Motor neuron (in vitro differentiated cells): ENCODE results near the gene LRRC32. TPM values are rescaled to one million over a fixed set of nuclear protein-coding genes. Genes with fewer than 3 reads are reported as not detected.

Experiments
- ATAC-seq, 8 experiments: fragments of 200-7000 bp; cut with Tn5 transposase; replicated peaks in 6 of 8; 2 replicates each; pipeline ENCODE4 v1.8.0; 2021; ENCODE audit warnings: mild to moderate bottlenecking in 8 of 8, moderate library complexity in 8 of 8
- H3K27ac ChIP-seq, 2 donors: fragments of 250-450 bp; sonication (Bioruptor Pico); 2 replicates each; pipeline ENCODE4 v1.9.0; 2021; ENCODE audit warnings: antibody characterized with exemption in 2 of 2, mild to moderate bottlenecking in 2 of 2, moderate library complexity in 1 of 2
- H3K4me1 ChIP-seq, 2 donors: fragments of 250-450 bp; sonication (Bioruptor Pico); replicated peaks in 1 of 2; 2 replicates each; pipeline ENCODE4 v1.6.1; 2021; ENCODE audit warnings: antibody characterized with exemption in 2 of 2, mild to moderate bottlenecking in 2 of 2, moderate library complexity in 1 of 2
- H3K4me3 ChIP-seq, 5 donors: fragments of 250-450 bp; sonication (Bioruptor Pico); 2 replicates each; pipeline ENCODE4 v1.9.0; 2021; ENCODE audit warnings: antibody characterized with exemption in 5 of 5, mild to moderate bottlenecking in 5 of 5, moderate library complexity in 4 of 5
- WGBS, 10 experiments: fragments of 450-650 bp; shearing (Covaris generic); methylation state at CpG; one replicate each; pipeline ENCODE4 v1.0.0; 2022; 5-methylcytosine and 5-hydroxymethylcytosine counted together
- in situ Hi-C, 9 experiments: fragments of 400-800 bp; cut with MboI; loops; one replicate each; pipeline ENCODE4 v1.15.0; 2021; ENCODE audit warnings: low sequenced_read_pairs in 9 of 9, low pct_unique_long_range_greater_than_20kb in 2 of 9; ENCODE audit not compliant: unreplicated experiment in 9 of 9
- total RNA-seq, 8 experiments: library from RNA; unstranded; fragments of 300-600 nt; gene quantifications; 2 replicates each; pipeline versions ENCODE4 v1.2.3 to v1.2.4, GENCODE V29; 2022

Gene LRRC32, protein sequence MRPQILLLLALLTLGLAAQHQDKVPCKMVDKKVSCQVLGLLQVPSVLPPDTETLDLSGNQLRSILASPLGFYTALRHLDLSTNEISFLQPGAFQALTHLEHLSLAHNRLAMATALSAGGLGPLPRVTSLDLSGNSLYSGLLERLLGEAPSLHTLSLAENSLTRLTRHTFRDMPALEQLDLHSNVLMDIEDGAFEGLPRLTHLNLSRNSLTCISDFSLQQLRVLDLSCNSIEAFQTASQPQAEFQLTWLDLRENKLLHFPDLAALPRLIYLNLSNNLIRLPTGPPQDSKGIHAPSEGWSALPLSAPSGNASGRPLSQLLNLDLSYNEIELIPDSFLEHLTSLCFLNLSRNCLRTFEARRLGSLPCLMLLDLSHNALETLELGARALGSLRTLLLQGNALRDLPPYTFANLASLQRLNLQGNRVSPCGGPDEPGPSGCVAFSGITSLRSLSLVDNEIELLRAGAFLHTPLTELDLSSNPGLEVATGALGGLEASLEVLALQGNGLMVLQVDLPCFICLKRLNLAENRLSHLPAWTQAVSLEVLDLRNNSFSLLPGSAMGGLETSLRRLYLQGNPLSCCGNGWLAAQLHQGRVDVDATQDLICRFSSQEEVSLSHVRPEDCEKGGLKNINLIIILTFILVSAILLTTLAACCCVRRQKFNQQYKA
- total RNA-seq, result 10 to 100 TPM in 1 of 8 experiments, 1 to 10 TPM in 1, under 1 TPM in 6; 0.27 to 12.5 (median 0.62) TPM

DNA sequence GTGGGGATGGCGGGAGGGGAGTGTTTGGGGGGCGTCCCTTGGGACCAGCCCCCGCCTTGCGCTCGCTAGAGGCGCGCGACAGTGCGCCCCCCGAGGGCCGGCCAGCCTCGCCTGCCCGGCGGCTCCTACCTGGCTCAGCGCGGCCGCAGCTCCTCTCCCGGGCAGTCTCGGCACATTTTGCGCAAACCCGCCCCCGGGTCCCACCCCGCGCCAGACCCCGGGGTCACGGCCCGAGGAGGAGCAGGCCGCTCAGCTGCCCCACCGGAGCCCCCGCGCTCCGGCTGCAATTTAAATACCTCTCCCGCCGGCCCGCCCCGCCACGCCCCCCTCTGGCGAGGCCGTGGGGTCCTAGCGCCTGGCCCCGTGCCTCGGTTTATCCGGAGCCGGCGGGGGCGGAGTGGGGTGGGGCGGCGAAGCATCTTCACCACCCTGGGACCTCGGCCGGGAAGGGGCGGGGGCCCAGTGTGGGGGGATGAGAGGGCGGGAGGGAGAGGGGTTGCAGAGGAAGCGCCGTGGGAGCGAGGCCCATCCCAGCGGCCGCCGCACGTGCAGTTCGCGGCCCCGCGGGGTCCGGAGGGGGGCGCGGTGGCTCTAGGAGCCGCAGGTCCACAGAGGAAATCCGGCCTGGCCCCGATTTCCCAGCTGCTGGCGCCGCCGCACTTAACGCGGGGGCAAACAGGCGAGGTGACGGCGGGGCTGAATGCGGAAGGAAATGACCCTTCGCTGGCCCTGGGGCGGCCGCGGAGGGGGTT lies at the start of gene LRRC32:
Gene LRRC32 (minus strand): TSS at position 263 of the 752 bp plus-strand sequence. CDS start 4,793 bp downstream, outside the sequence.
- Histone ChIP-seq H3K4me3 (peak within 1 kb of the TSS; percentile 29 to 46 (median 37)), H3K27ac (no peak within 1 kb of the TSS), H3K4me1 (peaks cover 0 to 8% of the 10 kb centered on the region in 2 donors)
- in situ Hi-C loops, result no loop called here
- 22 to 49% methylated on average over 4 to 6 of the region's 82 CpGs; no CpG with 5 or more reads in 8 of the 10 experiments for WGBS, 10 experiments
- ATAC-seq, result peak; percentile 39 to 76 (median 67)

DNA sequence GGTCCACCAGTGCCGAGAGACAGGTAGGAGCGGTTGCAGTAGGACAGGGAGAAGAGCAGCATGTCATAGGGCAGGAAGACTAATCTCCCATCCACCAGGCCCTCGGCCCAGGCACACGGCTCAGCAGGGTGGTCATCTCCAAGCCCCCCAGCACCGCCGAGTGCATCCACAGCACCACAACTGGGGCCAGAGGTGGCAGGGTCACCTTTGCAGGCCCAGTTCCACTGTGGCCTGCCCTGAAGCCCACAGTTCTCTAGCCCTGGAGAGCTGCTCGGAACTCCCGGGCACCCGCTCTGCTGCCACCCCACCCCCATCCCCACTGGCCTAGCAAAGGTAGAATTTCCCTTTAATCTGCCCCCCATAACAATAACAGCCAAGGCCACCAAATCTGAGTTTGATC lies 49.1 kb upstream of the LRRC32 start:
- in situ Hi-C loops, result no loop called here
- 100% methylated on average over 3 of the region's 9 CpGs; no CpG with 5 or more reads in 9 of the 10 experiments for WGBS, 10 experiments
- H3K4me3 ChIP-seq, result no peak overlapping the region
- no peak overlapping the region for H3K27ac ChIP-seq
- ATAC-seq, result no peak
- H3K4me1 ChIP-seq, result peaks cover 7 to 8% of the 10 kb centered on the region in 2 donors

DNA sequence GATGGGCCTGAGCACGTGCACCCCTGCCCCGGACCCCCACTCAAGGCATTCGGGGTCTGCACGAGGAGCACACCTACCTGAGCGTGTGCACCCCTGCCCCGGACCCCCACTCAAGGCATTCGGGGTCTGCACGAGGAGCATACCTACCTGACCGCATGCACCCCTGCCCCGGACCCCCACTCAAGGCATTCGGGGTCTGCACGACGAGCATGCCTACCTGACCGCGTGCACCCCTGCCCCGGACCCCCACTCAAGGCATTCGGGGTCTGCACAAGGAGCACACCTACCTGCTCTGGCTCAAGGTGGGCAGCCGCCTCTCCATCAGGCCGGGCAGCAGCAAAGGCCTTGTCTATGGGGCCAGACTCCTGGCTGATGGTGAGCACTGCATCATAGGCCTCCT lies 48.7 kb upstream of the LRRC32 start:
- in situ Hi-C loops, result no loop called here
- Histone ChIP-seq H3K4me3 (no peak overlapping the region), H3K27ac (no peak overlapping the region), H3K4me1 (peaks cover 7 to 8% of the 10 kb centered on the region in 2 donors)
- no CpG with 5 or more reads among the region's 19 CpGs for WGBS, 10 experiments
- ATAC-seq, result no peak

DNA sequence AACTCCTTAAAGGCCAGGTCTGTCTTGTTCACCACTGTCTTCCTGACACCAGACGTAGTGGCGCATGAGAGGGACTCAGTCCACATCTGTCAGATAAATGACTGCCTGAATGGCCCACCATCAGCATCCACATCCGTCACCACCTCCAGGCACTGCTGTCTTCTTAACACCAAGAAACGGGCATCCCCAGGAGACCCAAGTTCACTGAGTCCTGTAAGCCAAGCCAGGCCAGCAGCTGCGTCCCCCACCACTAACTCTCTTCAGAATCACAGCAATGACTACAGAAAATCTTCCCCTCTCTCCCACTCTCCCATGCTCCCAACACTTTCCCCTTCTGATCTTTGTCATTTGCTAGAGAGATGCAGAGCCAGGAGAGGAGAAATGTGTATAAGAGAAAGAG lies 47.3 kb upstream of the LRRC32 start:
- whole genome bisulfite sequencing, 10 experiments, result 87 to 90% methylated on average over 2 to 3 of the region's 5 CpGs; no CpG with 5 or more reads in 8 of the 10 experiments
- ATAC-seq, result peak in 1 of 8 experiments; percentile 12

DNA sequence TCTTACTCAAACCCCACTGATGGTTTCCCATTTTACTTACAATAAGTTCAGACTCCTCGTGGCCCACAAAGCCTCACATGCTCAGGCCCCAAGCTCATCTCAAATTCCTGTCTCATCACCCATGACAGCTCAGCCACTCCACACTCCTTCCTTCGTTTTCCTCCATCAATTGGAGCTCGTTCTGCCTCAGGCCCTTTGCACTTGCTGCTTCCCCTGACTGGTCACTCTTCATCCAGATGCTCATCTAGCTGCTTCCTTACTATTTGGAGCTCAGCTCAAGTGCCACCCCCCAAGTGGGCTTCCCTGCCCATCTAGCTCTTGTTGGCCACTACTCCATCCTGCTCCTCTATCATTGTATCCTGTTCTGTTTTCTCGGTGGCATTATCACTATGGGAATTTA lies 46.8 kb upstream of the LRRC32 start:
- Histone ChIP-seq H3K27ac (no peak overlapping the region), H3K4me3 (no peak overlapping the region), H3K4me1 (peaks cover 7% of the 10 kb centered on the region in 2 donors)
- 57 to 90% (median 78%) methylated on average over 1 to 4 of the region's 4 CpGs for WGBS, 10 experiments
- no peak for ATAC-seq
- in situ Hi-C loops, result no loop called here

More for the DNA sequence above, 47.3 kb upstream of the LRRC32 start:
- in situ Hi-C loops, result no loop called here
- Histone ChIP-seq H3K4me1 (peaks cover 7 to 8% of the 10 kb centered on the region in 2 donors), H3K4me3 (no peak overlapping the region), H3K27ac (no peak overlapping the region)

DNA sequence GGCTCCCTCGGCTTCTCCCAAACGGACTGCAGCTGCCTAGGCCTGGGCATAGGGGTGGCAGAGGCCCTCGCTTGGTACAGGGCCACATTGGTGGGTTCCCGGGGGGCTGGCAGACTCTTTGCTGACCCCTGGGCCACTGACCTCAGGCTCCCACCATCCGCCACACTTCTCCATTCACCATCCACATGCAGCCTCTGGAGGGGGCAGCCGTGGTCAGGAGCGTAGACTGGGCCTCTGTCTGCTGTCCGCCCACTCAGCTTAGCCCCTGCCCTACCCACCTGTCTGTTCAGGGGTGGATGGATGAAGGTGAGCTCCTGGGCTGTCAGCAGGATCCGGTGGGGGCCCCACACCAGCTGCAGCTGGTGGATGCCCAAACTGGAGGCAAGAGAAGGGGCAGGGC lies 45.7 kb upstream of the LRRC32 start:
- H3K4me3 ChIP-seq, result no peak overlapping the region
- 40 to 100% (median 80%) methylated on average over 1 to 3 of the region's 9 CpGs; no CpG with 5 or more reads in 7 of the 10 experiments for WGBS, 10 experiments
- in situ Hi-C loops, result no loop called here
- no peak overlapping the region for H3K27ac ChIP-seq
- H3K4me1 ChIP-seq, result peaks cover 2 to 12% of the 10 kb centered on the region in 2 donors
- peak in 1 of 8 experiments; percentile 15 for ATAC-seq

DNA sequence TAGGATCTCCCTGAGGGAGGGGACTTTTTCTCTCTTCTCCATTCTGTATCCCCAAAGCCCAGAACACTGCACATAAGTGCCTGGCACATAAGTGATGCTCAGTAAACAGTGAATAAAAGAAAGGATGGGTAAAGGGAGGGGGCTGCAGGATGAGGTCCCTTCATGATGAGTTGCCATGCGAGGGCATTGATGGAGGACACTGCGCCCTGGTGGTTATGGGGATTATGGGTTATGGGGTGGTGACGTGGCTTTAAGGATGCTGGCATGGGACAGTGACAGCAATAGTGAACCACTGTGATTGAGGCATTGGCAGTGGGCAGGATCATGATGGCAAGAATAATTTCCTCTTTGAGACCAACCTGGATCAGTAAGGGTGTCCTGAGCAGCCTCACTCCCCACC lies 43.9 kb upstream of the LRRC32 start:
- peaks cover 16 to 18% of the 10 kb centered on the region in 2 donors for H3K4me1 ChIP-seq
- no peak overlapping the region for H3K4me3 ChIP-seq
- 33 to 100% (median 78%) methylated on average over 1 to 2 of the region's 3 CpGs; no CpG with 5 or more reads in 4 of the 10 experiments for WGBS, 10 experiments
- in situ Hi-C loops, result no loop called here
- no peak overlapping the region for H3K27ac ChIP-seq
- ATAC-seq, result no peak

DNA sequence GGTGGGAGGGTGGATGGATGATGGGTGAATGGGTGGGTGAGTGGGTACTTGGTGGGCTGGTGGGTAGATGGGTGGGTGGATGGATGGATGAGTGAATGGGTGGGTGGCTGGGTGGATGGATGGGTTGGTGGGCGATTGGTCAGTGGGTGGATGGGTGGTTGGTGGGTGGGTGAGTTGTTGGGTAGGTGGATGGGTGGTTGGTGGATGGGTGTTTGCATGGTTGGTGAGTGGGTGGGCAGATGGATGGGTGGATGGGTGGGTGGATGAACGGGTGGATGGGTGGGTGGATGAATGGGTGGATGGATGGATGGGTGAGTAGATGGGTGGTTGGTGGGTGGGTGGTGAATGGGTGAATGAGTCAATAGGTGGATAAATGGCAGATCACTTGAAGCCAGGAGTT lies 43.0 kb upstream of the LRRC32 start:
- ATAC-seq, result no peak
- WGBS, 10 experiments, result no CpG with 5 or more reads among the region's 2 CpGs
- Histone ChIP-seq H3K4me3 (no peak overlapping the region), H3K27ac (no peak overlapping the region), H3K4me1 (peaks cover 21 to 25% of the 10 kb centered on the region in 2 donors)
- in situ Hi-C loops, result no loop called here

DNA sequence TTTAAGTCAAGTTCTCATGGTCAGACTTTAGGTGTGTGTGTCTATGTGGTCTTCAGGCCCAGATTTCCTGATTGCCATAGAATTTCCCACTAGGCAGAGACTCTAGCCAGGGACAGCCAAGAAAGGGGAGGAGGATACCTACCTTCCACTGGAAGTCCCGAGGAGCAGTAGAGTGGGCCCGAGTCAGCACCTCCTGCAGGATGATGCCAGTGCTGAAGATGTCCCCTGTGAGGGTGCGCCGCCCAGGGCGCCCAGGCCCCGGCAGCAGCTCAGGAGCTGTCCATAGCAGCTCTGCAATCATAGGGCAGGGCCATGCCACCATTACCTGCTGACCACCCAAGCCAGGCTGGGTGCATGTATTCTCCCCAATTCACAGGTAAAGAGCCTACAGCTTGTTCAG lies 41.6 kb upstream of the LRRC32 start:
- H3K4me1 ChIP-seq, result peaks cover 14 to 25% of the 10 kb centered on the region in 2 donors
- H3K27ac ChIP-seq, result no peak overlapping the region
- ATAC-seq, result no peak
- in situ Hi-C loops, result no loop called here
- H3K4me3 ChIP-seq, result no peak overlapping the region
- WGBS, 10 experiments, result 40 to 92% (median 78%) methylated on average over 1 to 2 of the region's 6 CpGs; no CpG with 5 or more reads in 6 of the 10 experiments

DNA sequence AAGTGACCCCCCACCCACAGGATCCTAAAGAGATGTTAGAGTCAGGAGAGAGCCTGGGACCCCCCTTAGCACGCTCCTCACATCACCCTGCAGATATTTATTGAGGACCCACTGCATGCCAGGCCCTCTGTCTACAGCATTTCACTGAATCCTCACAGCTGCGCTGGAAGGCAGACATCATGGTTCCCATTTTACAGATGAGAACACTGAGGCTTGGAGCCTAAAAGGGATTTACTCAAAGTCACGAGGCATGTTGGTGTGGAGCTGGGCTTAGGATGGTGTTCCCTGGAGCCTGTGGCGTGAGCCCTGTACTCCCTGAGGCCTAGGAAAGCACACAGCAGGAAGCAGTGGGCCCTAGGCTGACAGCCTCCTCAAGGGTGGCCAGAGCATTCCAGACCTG lies 39.2 kb upstream of the LRRC32 start:
- 80 to 100% (median 92%) methylated on average over 1 to 3 of the region's 4 CpGs; no CpG with 5 or more reads in 6 of the 10 experiments for WGBS, 10 experiments
- Histone ChIP-seq H3K27ac (no peak overlapping the region), H3K4me1 (peaks cover 14 to 25% of the 10 kb centered on the region in 2 donors), H3K4me3 (no peak overlapping the region)
- ATAC-seq, result no peak
- in situ Hi-C loops, result no loop called here

DNA sequence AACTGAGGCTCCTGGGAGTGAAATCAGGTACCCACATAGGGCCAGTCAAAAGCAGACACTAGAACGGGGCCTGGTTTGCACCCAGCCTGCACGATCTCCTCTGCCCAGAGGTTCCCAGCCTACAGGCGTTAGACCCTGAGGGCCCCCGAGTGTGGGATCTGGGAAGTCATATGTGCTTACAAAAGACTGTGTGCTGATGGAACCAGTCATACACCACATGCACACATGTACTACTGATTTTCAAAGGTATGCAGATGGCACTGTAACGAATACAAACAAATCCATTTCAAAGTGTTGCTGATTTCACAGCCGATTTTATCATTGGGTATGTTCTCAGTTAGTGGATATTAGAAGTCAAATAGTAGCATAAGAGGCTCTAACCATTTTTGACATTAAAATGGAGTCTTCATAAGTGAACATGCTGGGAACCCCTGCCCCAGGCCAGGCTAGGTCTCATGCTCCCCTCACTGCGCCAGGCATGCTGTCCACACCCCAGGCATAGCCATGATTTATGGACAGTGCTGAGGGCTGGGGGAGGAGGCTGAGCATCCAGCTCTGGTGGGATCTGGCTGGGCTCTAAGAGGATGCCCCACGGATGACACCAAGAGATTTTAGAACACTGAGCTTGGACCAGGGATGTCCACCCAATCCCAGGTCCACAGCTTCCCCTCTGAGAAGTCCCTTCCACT lies 38.6 kb upstream of the LRRC32 start:
- in situ Hi-C loops, result no loop called here
- 7 to 75% (median 59%) methylated on average over 1 to 7 of the region's 8 CpGs; no CpG with 5 or more reads in 1 of the 10 experiments for WGBS, 10 experiments
- H3K4me1 ChIP-seq, result peaks cover 14 to 29% of the 10 kb centered on the region in 2 donors
- H3K27ac ChIP-seq, result no peak overlapping the region
- H3K4me3 ChIP-seq, result no peak overlapping the region
- peak; percentile 73 to 95 (median 89) for ATAC-seq

DNA sequence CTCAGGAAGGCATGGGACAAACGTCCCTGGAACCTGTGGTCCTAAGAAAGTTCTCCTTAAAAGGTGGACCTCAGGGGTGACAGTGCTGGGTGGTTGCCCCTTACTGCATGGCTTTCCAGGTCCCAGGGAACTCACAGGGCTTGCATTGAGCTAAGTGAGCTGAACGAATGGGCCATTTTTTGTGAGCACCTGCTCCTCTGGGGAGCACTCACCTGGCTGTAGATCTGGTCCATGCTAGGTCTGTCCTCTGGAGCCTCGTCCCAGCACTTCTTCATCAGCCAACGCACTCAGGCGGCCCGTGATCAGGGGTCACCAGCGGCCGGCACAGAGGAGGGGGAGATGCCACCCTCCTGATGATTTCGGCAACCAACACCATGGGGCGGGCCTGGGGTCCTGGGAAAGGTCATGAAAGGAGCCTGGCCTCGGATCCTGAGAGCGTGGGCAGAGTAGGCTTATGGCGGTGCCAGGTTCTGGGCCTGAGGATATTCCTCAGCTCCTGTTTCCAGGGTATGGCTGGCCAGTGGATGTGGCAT lies 36.8 kb upstream of the LRRC32 start:
- H3K27ac ChIP-seq, result no peak overlapping the region
- ATAC-seq, result no peak
- H3K4me3 ChIP-seq, result no peak overlapping the region
- in situ Hi-C loops, result no loop called here
- WGBS, 10 experiments, result 8 to 92% (median 66%) methylated on average over 2 to 7 of the region's 13 CpGs; no CpG with 5 or more reads in 5 of the 10 experiments
- H3K4me1 ChIP-seq, result peaks cover 17 to 32% of the 10 kb centered on the region in 2 donors
